ENCODE results near the gene NUMB. TPM values are rescaled to one million over a fixed set of nuclear protein-coding genes. Genes with fewer than 3 reads are reported as not detected.

Gene NUMB
- total RNA-seq, 1 experiment from 2014 or later, result 75.2 TPM

GRCh38 chr14:73263606-73264005, 194.7 kb downstream of the NUMB start:
- Mint-ChIP-seq H3K27ac (ENCODE audit: unreplicated experiment) (no peak overlapping the region), H3K36me3 (ENCODE audit: insufficient read depth, unreplicated experiment) (peaks cover 7% of the 10 kb centered on the region), H3K27me3 (ENCODE audit: unreplicated experiment) (peaks cover 8% of the 10 kb centered on the region), H3K4me3 (ENCODE audit: low read depth, unreplicated experiment) (no peak overlapping the region), H3K4me1 (ENCODE audit: low read depth, unreplicated experiment) (no peaks in the 10 kb centered on the region), H3K9me3 (ENCODE audit: low read depth, unreplicated experiment) (no peaks in the 10 kb centered on the region)
- intact Hi-C loops (cut with micrococcal nuclease; ENCODE audit: unreplicated experiment), result no loop called here
- CTCF ChIA-PET, result interaction anchor here (0.6 kb wide), 1 partner anchor 1267 kb away, joined by 7 read pairs; no protein-coding TSS in a partner anchor
- no peak for DNase-seq
- no peak for TF ChIP-seq CTCF (IDR thresholded peaks at IDR 0.05; ENCODE audit: unreplicated experiment)
- no TSS peak for BruUV-seq (replicated peaks)

- TF ChIP-seq CTCF (IDR thresholded peaks at IDR 0.05; ENCODE audit: unreplicated experiment), result no peak
Observed at GRCh38 chr14:73262427-73263183, 195.7 kb downstream of the NUMB start.

DNA sequence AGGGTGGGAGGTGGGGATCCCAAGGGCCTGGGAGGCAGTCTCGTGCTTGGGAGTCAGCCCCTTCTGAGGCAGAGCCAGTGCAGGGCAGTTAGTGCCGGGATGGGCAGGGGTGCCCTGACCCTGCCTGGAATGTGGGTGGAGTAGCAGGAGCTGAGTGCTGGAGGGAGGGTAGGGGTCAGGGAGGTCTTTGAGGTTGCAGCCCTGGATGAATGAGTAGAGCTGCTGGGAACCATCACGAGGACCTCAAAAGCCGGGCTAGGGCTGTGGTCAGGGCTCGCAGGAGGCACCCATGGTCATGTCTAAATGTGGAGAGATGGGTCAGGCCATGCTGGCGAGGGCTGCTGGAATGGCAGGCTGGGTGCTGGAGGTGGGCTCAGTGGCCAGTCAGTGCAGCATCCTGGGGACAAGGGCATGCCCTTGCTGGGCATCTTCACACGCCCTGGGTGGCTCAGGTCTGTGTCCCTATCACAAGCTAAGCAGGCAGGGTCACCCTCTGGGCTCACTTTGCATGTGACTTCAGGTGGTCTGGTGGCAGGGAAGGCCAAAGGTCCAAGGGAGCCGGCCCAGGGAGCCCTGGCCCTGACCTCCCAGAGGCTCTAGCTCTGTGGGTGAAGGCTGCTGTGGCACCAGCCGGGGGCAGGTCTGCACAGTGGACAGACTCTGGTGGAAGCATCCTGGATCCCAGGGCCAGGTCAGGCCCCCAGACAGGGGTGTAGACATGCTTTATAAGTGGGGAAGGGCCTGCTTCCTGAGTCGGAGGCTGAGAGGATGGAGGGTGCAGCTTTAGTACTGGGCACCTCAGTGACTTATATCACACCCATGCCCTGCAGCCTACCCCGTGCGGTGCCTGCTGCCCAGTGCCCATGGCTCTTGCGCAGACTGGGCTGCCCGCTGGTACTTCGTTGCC, 196.6 kb downstream of the NUMB start:
- Mint-ChIP-seq H3K36me3 (ENCODE audit: insufficient read depth, unreplicated experiment) (no peaks in the 10 kb centered on the region), H3K4me1 (ENCODE audit: low read depth, unreplicated experiment) (no peaks in the 10 kb centered on the region), H3K9me3 (ENCODE audit: low read depth, unreplicated experiment) (no peaks in the 10 kb centered on the region), H3K27me3 (ENCODE audit: unreplicated experiment) (peaks cover 8% of the 10 kb centered on the region), H3K4me3 (ENCODE audit: low read depth, unreplicated experiment) (no peak overlapping the region), H3K27ac (ENCODE audit: unreplicated experiment) (no peak overlapping the region)
- TF ChIP-seq CTCF (IDR thresholded peaks at IDR 0.05; ENCODE audit: unreplicated experiment), result no peak
- CTCF ChIA-PET, result no interaction called here
- no peak for DNase-seq
- BruUV-seq (replicated peaks), result no TSS peak
- intact Hi-C loops (cut with micrococcal nuclease; ENCODE audit: unreplicated experiment), result no loop called here

More at GRCh38 chr14:73262427-73263183, 195.7 kb downstream of the NUMB start:
- no peak overlapping the region for H3K27ac Mint-ChIP-seq (ENCODE audit: unreplicated experiment)
- no peak overlapping the region for H3K4me3 Mint-ChIP-seq (ENCODE audit: low read depth, unreplicated experiment)
- H3K4me1 Mint-ChIP-seq (ENCODE audit: low read depth, unreplicated experiment), result no peaks in the 10 kb centered on the region
- peaks cover 8% of the 10 kb centered on the region for H3K27me3 Mint-ChIP-seq (ENCODE audit: unreplicated experiment)
- peaks cover 2% of the 10 kb centered on the region for H3K36me3 Mint-ChIP-seq (ENCODE audit: insufficient read depth, unreplicated experiment)
- H3K9me3 Mint-ChIP-seq (ENCODE audit: low read depth, unreplicated experiment), result no peaks in the 10 kb centered on the region
- intact Hi-C loops (cut with micrococcal nuclease; ENCODE audit: unreplicated experiment), result no loop called here
- no peak for DNase-seq
- BruUV-seq (replicated peaks), result no TSS peak
- CTCF ChIA-PET, result no interaction called here

- TF ChIP-seq CTCF (IDR thresholded peaks at IDR 0.05; ENCODE audit: unreplicated experiment), result no peak
- no peak for DNase-seq
- Mint-ChIP-seq H3K4me1 (ENCODE audit: low read depth, unreplicated experiment) (no peaks in the 10 kb centered on the region), H3K4me3 (ENCODE audit: low read depth, unreplicated experiment) (no peak overlapping the region), H3K36me3 (ENCODE audit: insufficient read depth, unreplicated experiment) (no peaks in the 10 kb centered on the region), H3K27me3 (ENCODE audit: unreplicated experiment) (peaks cover 8% of the 10 kb centered on the region), H3K9me3 (ENCODE audit: low read depth, unreplicated experiment) (no peaks in the 10 kb centered on the region), H3K27ac (ENCODE audit: unreplicated experiment) (no peak overlapping the region)
- no TSS peak for BruUV-seq (replicated peaks)
- intact Hi-C loops (cut with micrococcal nuclease; ENCODE audit: unreplicated experiment), result no loop called here
- CTCF ChIA-PET, result no interaction called here
Observed at GRCh38 chr14:73261075-73261474, 197.3 kb downstream of the NUMB start.

All from Calu3 (cell line).